ENCODE data around the gene ACP7.

ACP7 gene

DNA sequence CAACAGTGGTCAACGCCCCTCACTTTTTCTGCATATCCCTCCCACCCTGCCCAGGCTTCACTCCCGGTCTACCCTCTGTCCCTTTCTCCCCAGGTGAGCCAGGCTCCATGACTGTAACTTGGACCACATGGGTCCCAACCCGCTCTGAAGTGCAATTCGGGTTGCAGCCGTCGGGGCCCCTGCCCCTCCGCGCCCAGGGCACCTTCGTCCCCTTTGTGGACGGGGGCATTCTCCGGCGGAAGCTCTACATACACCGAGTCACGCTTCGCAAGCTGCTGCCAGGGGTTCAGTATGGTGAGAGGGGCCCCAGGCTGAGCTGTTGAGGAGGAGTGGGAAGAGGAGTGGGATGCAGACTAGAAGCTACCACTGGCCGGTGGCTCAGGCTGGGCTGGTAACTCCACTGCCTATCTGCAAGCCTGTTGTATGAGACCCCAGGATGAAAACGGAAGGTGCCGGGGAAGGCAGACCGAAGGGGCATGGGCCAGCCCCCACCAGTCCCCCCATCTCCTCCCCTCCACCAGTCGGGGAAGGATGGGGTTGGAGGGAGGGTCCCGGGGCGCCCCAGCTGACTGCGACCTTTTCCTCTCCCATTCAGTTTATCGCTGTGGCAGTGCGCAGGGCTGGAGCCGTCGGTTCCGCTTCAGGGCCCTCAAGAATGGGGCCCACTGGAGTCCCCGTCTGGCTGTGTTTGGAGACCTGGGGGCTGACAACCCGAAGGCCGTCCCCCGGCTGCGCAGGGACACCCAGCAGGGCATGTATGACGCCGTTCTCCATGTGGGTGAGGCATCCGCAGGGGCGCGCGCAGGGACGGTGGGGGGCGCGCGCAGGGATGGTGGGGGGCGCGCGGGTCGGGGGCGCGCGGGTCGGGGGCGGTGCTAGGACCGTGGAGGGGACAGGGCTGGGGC lies 14.4 kb downstream of the ACP7 start:
- Histone ChIP-seq H4K20me1 (ENCODE audit: insufficient read depth, low read length) (no peaks in the 10 kb centered on the region), H3K9ac (ENCODE audit: low read length) (no peak overlapping the region), H3K4me1 (ENCODE audit: insufficient read depth, low read length, severe bottlenecking) (no peaks in the 10 kb centered on the region), H2AFZ (ENCODE audit: low read length) (no peak overlapping the region), H3K9me2 (ENCODE audit: low read depth, low read length) (no peaks in the 10 kb centered on the region), H3K27ac (ENCODE audit: low read depth, low read length, poor library complexity, severe bottlenecking) (no peak overlapping the region), H3K4me2 (ENCODE audit: low read length) (no peak overlapping the region), H3K4me3 (ENCODE audit: low read depth, low read length, poor library complexity, severe bottlenecking) (no peak overlapping the region), H3K9me3 (ENCODE audit: low read length) (no peaks in the 10 kb centered on the region), H3K27me3 (ENCODE audit: insufficient read depth, low read length) (no peaks in the 10 kb centered on the region; the same call in 1 of the 2 replicates), H3K79me2 (ENCODE audit: insufficient read depth, low read length) (no peaks in the 10 kb centered on the region), H3K36me3 (ENCODE audit: insufficient read depth, low read length) (no peaks in the 10 kb centered on the region), H3F3A (ENCODE audit: insufficient read depth, low read length) (no peaks in the 10 kb centered on the region)
- TF ChIP-seq EZH2 (IDR thresholded peaks at IDR 0.05; ENCODE audit: borderline replicate concordance, low read length): no peak
- TF ChIP-seq CTCF (IDR thresholded peaks at IDR 0.05; ENCODE audit: low read length): no peak

GRCh38 chr19:39099341-39099740 lies 15.2 kb downstream of the ACP7 start:
- Histone ChIP-seq H2AFZ (ENCODE audit: low read length) (no peak overlapping the region), H3K9me3 (ENCODE audit: low read length) (no peaks in the 10 kb centered on the region), H3K27me3 (ENCODE audit: insufficient read depth, low read length) (no peaks in the 10 kb centered on the region; the same call in 1 of the 2 replicates), H3K4me1 (ENCODE audit: insufficient read depth, low read length, severe bottlenecking) (no peaks in the 10 kb centered on the region), H3K79me2 (ENCODE audit: insufficient read depth, low read length) (no peaks in the 10 kb centered on the region), H3K9ac (ENCODE audit: low read length) (no peak overlapping the region), H4K20me1 (ENCODE audit: insufficient read depth, low read length) (no peaks in the 10 kb centered on the region), H3F3A (ENCODE audit: insufficient read depth, low read length) (no peaks in the 10 kb centered on the region), H3K9me2 (ENCODE audit: low read depth, low read length) (no peaks in the 10 kb centered on the region), H3K4me2 (ENCODE audit: low read length) (no peak overlapping the region), H3K36me3 (ENCODE audit: insufficient read depth, low read length) (no peaks in the 10 kb centered on the region), H3K27ac (ENCODE audit: low read depth, low read length, poor library complexity, severe bottlenecking) (no peak overlapping the region), H3K4me3 (ENCODE audit: low read depth, low read length, poor library complexity, severe bottlenecking) (no peak overlapping the region)
- TF ChIP-seq EZH2 (IDR thresholded peaks at IDR 0.05; ENCODE audit: borderline replicate concordance, low read length) (no peak), CTCF (IDR thresholded peaks at IDR 0.05; ENCODE audit: low read length) (no peak)

DNA sequence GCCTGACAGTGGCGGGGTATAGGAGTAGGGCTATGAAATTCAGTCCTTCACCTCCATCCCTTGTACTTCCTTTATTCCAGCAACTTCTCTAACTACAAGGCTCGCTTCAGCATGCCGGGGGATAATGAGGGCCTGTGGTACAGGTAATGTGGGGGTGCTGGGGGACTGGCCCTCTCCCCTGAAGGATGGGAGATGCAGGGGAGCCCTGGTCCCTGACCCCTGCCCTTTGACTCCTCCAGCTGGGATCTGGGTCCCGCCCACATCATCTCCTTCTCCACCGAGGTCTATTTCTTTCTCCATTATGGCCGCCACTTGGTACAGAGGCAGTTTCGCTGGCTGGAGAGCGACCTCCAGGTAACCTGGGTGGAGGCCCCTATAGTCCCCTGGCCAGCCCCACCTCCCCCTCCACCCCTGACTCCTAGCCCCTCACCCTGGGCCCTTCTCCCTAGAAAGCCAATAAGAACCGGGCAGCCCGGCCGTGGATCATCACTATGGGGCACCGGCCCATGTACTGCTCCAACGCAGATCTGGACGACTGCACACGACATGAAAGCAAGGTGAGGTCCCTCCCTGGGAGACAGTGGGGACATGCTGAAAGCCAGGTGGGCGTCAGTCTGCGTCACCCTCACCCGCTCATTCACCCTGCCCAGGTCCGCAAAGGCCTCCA lies 16.5 kb downstream of the ACP7 start:
- Histone ChIP-seq H3K79me2 (ENCODE audit: insufficient read depth, low read length) (no peaks in the 10 kb centered on the region), H3K9me2 (ENCODE audit: low read depth, low read length) (no peaks in the 10 kb centered on the region), H2AFZ (ENCODE audit: low read length) (no peak overlapping the region), H3K4me2 (ENCODE audit: low read length) (no peak overlapping the region), H3K36me3 (ENCODE audit: insufficient read depth, low read length) (no peaks in the 10 kb centered on the region), H3K9ac (ENCODE audit: low read length) (no peak overlapping the region), H3K4me3 (ENCODE audit: low read depth, low read length, poor library complexity, severe bottlenecking) (no peak overlapping the region), H3K27ac (ENCODE audit: low read depth, low read length, poor library complexity, severe bottlenecking) (no peak overlapping the region), H3F3A (ENCODE audit: insufficient read depth, low read length) (no peaks in the 10 kb centered on the region), H3K27me3 (ENCODE audit: insufficient read depth, low read length) (no peaks in the 10 kb centered on the region; the same call in 1 of the 2 replicates), H3K9me3 (ENCODE audit: low read length) (no peaks in the 10 kb centered on the region), H3K4me1 (ENCODE audit: insufficient read depth, low read length, severe bottlenecking) (no peaks in the 10 kb centered on the region), H4K20me1 (ENCODE audit: insufficient read depth, low read length) (no peaks in the 10 kb centered on the region)
- TF ChIP-seq CTCF (IDR thresholded peaks at IDR 0.05; ENCODE audit: low read length): no peak
- TF ChIP-seq EZH2 (IDR thresholded peaks at IDR 0.05; ENCODE audit: borderline replicate concordance, low read length): no peak

Measured in OCI-LY1 (cell line).